Measurements from ENCODE around the gene SLCO3A1. TPM values are rescaled to one million over a fixed set of nuclear protein-coding genes. Genes with fewer than 3 reads are reported as not detected.

The SLCO3A1 gene
- total RNA-seq, 4 donors from 2014 or later: 23.1 to 62.8 (median 35.1) TPM

DNA sequence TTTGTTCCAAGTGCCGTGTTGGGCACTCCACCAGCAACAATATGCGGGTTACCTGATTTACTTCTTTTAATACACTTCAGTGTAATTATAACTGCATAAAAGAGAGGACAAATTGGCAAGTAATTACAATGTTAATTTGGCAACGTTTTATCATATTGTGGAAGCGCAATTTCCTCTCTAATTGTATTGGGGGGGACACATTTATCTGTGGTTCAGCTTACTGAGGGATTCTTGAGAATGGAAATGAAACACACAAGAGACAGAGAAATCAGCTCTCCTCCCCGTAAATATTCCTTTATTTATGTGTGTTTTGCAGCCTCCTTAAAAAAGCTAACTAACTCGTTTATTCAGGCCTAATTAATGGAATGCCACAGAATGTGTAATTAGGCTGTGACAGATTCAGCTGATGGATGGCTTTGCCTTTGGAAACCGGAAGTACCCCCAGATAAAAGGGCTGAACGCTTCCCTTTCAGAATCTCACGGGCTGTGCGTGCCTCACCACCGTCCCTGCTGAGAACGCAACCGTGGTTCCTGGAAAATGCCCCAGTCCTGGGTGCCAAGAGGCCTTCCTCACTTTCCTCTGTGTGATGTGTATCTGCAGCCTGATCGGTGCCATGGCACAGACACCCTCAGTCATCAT lies 293.1 kb downstream of the SLCO3A1 start:
- DNase-seq (ENCODE audit: low spot score in 2 of 2): no peak
- intact Hi-C loops (cut with DNase I; ENCODE audit: low total_unique reads): no loop called here
- WGBS, 2 donors: 82 to 85% methylated on average over 13 to 14 of the region's 14 CpGs
- no peak overlapping the region for H3K4me3 ChIP-seq (ENCODE audit: low read depth, poor library complexity, severe bottlenecking)
- TF ChIP-seq POLR2A (IDR thresholded peaks at IDR 0.05): no peak
- TF ChIP-seq, protein P1, sequence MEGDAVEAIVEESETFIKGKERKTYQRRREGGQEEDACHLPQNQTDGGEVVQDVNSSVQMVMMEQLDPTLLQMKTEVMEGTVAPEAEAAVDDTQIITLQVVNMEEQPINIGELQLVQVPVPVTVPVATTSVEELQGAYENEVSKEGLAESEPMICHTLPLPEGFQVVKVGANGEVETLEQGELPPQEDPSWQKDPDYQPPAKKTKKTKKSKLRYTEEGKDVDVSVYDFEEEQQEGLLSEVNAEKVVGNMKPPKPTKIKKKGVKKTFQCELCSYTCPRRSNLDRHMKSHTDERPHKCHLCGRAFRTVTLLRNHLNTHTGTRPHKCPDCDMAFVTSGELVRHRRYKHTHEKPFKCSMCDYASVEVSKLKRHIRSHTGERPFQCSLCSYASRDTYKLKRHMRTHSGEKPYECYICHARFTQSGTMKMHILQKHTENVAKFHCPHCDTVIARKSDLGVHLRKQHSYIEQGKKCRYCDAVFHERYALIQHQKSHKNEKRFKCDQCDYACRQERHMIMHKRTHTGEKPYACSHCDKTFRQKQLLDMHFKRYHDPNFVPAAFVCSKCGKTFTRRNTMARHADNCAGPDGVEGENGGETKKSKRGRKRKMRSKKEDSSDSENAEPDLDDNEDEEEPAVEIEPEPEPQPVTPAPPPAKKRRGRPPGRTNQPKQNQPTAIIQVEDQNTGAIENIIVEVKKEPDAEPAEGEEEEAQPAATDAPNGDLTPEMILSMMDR (IDR thresholded peaks at IDR 0.05): no peak

DNA sequence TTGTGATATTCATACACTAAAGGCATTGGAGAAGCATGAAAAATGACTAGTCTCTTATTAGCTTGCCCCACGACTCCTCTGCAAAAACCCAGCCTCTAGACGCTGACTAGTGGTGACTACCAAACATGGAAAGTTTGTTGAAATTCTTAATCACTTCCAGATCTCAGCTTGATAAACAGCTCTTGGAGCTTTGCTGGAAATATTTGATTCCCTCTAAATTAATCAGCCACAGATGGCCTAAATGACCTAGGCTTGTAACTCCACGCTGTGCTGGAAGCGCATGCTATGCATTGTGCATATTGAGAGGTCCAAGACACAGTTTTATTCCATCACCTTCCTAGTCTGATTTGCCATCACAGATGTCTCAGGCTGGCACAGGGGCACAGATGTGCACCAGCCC lies 295.5 kb downstream of the SLCO3A1 start:
- 63 to 67% methylated on average over 4 of the region's 4 CpGs for WGBS, 2 donors
- H3K4me3 ChIP-seq (ENCODE audit: low read depth, poor library complexity, severe bottlenecking): no peak overlapping the region
- TF ChIP-seq, protein P1 (IDR thresholded peaks at IDR 0.05): no peak
- TF ChIP-seq POLR2A (IDR thresholded peaks at IDR 0.05): no peak
- intact Hi-C loops (cut with DNase I; ENCODE audit: low total_unique reads): no loop called here
- no peak for DNase-seq (ENCODE audit: low spot score in 2 of 2)

DNA sequence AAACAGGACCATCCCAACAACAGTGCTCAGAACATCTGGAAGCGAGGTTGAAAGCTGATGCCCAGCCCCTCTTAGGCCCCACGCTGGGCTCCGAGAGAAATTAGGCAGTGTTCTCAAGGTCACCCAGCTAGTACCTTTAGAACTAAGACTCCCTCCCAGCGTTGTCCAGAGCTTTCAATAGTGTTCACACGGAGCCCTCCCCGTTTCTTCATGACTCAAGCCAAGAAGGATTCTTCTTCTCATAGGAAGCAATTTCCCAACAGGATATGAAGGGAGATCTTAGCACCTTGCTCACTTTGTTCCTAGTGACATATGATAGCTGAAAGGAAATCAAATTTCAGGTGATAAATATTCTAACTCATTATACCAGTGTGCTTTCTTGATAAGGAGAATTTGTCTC lies 296.0 kb downstream of the SLCO3A1 start:
- intact Hi-C loops (cut with DNase I; ENCODE audit: low total_unique reads): no loop called here
- no peak for TF ChIP-seq POLR2A (IDR thresholded peaks at IDR 0.05)
- TF ChIP-seq, protein P1 (IDR thresholded peaks at IDR 0.05): no peak
- DNase-seq (ENCODE audit: low spot score in 2 of 2): no peak
- WGBS, 2 donors: 56 to 61% methylated on average over 6 of the region's 6 CpGs
- no peak overlapping the region for H3K4me3 ChIP-seq (ENCODE audit: low read depth, poor library complexity, severe bottlenecking)

DNA sequence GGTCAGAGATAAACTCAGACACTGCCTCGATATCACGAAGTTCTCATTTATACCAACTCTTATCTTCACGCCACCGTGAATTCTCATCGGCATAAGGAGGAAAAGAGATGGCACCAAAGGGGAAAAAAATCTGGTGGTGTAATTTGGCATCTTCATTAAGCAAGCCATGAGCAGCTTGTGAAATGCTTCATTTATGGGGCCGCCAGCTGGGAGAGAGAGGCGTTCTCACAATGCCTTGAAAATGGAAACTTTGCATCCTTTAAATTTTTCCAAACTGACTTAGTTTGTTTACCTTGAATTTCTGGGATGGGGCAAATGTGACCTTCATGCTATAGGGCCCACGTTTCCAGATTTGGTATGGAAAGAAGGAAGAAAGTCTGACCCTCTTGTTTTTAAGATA lies 297.7 kb downstream of the SLCO3A1 start:
- TF ChIP-seq, protein P1 (IDR thresholded peaks at IDR 0.05): no peak
- TF ChIP-seq POLR2A (IDR thresholded peaks at IDR 0.05): no peak
- WGBS, 2 donors: 94 to 95% methylated on average over 8 of the region's 8 CpGs
- DNase-seq (ENCODE audit: low spot score in 2 of 2): no peak
- intact Hi-C loops (cut with DNase I; ENCODE audit: low total_unique reads): no loop called here
- H3K4me3 ChIP-seq (ENCODE audit: low read depth, poor library complexity, severe bottlenecking): no peak overlapping the region

DNA sequence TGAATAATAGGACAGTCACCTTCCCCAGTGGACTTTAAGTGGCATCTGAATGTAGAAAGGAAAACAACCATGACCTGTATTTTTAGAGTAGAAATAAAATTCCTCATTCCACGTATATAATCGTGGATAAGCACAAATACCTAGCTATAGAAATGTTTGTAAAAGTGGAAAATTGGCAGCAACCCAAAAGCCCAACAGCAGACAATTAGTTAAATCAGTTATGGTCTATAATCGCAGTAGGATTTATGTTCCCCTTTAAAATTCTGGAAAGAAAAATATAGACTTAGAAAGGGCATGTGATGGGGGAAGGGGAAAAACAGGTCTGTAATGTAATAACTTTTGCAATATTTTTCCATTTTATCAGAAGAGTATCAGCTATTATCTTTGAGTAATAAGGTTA lies 298.2 kb downstream of the SLCO3A1 start:
- 32 to 63% methylated on average over 3 of the region's 3 CpGs for whole genome bisulfite sequencing, 2 donors
- intact Hi-C loops (cut with DNase I; ENCODE audit: low total_unique reads): no loop called here
- TF ChIP-seq, protein P1 (IDR thresholded peaks at IDR 0.05): no peak
- TF ChIP-seq POLR2A (IDR thresholded peaks at IDR 0.05): no peak
- DNase-seq (ENCODE audit: low spot score in 2 of 2): no peak
- H3K4me3 ChIP-seq (ENCODE audit: low read depth, poor library complexity, severe bottlenecking): no peak overlapping the region

DNA sequence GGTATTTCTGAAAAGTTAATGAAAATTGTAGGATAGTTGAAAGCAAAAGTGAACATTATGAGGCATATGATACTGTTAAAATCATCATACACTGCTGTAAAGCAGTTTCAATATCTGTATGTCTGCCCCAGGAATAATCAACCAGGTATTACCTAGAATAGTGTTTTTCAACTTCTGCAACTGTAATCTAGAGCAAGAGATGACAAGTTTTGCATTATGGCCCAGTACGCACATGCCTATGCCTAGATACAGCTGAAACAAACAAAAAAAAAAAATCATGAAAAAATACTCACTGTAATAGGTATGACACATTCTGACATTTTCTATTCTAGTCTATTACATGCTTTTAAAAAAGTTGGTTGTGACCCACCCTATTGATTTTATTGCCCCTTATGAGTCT lies 299.5 kb downstream of the SLCO3A1 start:
- WGBS, 2 donors: 89 to 94% methylated on average over 1 of the region's 1 CpG
- intact Hi-C loops (cut with DNase I; ENCODE audit: low total_unique reads): no loop called here
- DNase-seq (ENCODE audit: low spot score in 2 of 2): no peak
- H3K4me3 ChIP-seq (ENCODE audit: low read depth, poor library complexity, severe bottlenecking): no peak overlapping the region
- TF ChIP-seq POLR2A (IDR thresholded peaks at IDR 0.05): no peak
- TF ChIP-seq, protein P1 (IDR thresholded peaks at IDR 0.05): no peak
